Activated CD4-positive, alpha-beta T cell treated with anti-CD3 and anti-CD28 coated beads, Interleukin-2, amount 50 U/mL, for 48 hours (primary cell): ENCODE results near the gene SIM1.
A peak's percentile ranks its signal among the peaks of the same experiment; 100 is the strongest.

Experiments
- DNase-seq, 2 experiments: peaks; one replicate each; pipeline ENCODE4 v3.0.0-alpha.2; 2020

The SIM1 gene

GRCh38 chr6:100464903-100465700, at the start of gene SIM1:
Gene SIM1 (minus strand): TSS chr6:100464921. CDS start chr6:100463468, 1,453 bp downstream.
- no peak for DNase-seq

- no peak for DNase-seq
These were observed 47.6 kb upstream of the SIM1 start for GRCh38 chr6:100512203-100512862.

- DNase-seq = no peak
These were observed 44.4 kb upstream of the SIM1 start for GRCh38 chr6:100509101-100509500.

GRCh38 chr6:100506651-100507050, 41.9 kb upstream of the SIM1 start:
- no peak for DNase-seq

GRCh38 chr6:100504786-100505737, 40.3 kb upstream of the SIM1 start:
- no peak for DNase-seq

GRCh38 chr6:100503043-100503705, 38.5 kb upstream of the SIM1 start:
- no peak for DNase-seq

- DNase-seq = no peak
These were observed 28.6 kb upstream of the SIM1 start for GRCh38 chr6:100493206-100493888.

- no peak for DNase-seq
These were observed 27.4 kb upstream of the SIM1 start for GRCh38 chr6:100491952-100492670.

- no peak for DNase-seq
These were observed 25.3 kb upstream of the SIM1 start for GRCh38 chr6:100490065-100490464.

GRCh38 chr6:100488244-100488643, 23.5 kb upstream of the SIM1 start:
- no peak for DNase-seq

- DNase-seq = no peak
These were observed 22.9 kb upstream of the SIM1 start for GRCh38 chr6:100487638-100488037.

GRCh38 chr6:100485268-100485667, 20.5 kb upstream of the SIM1 start:
- DNase-seq = no peak

- DNase-seq = no peak
These were observed 19.8 kb upstream of the SIM1 start for GRCh38 chr6:100484474-100484873.

GRCh38 chr6:100482698-100483097, 18.0 kb upstream of the SIM1 start:
- no peak for DNase-seq

- DNase-seq = no peak
These were observed 14.7 kb upstream of the SIM1 start for GRCh38 chr6:100479179-100480035.

GRCh38 chr6:100475554-100476320, 11.0 kb upstream of the SIM1 start:
- DNase-seq = no peak

- DNase-seq = no peak
These were observed 8.5 kb upstream of the SIM1 start for GRCh38 chr6:100473182-100473581.

GRCh38 chr6:100472674-100473073, 8.0 kb upstream of the SIM1 start:
- DNase-seq = peak; percentile 31 to 41

- DNase-seq = no peak
These were observed 5.8 kb upstream of the SIM1 start for GRCh38 chr6:100470422-100471120.
